Left ventricle myocardium inferior (tissue), 1 donor: ENCODE results near the gene LINGO1. TPM values are rescaled to one million over a fixed set of nuclear protein-coding genes. Genes with fewer than 3 reads are reported as not detected.

Experiments used
- DNase-seq: peaks from one replicate; pipeline ENCODE4 v3.0.0-alpha.2; 2020
- H3K27ac ChIP-seq: fragments of 200-600 bp; replicated peaks from 2 replicates; pipeline ENCODE4 v1.8.0; 2021
- H3K27me3 ChIP-seq: fragments of 200-600 bp; 2 replicates; pipeline ENCODE4 v1.8.0; 2021; ENCODE audit warnings: low read depth
- H3K36me3 ChIP-seq: fragments of 200-600 bp; 2 replicates; pipeline ENCODE4 v1.8.0; 2021
- H3K4me1 ChIP-seq: fragments of 200-600 bp; 2 replicates; pipeline ENCODE4 v1.8.0; 2021
- H3K4me3 ChIP-seq: fragments of 200-600 bp; 2 replicates; pipeline ENCODE4 v1.8.0; 2021; ENCODE audit warnings: mild to moderate bottlenecking, moderate library complexity
- H3K9me3 ChIP-seq: fragments of 200-600 bp; replicated peaks from 2 replicates; pipeline ENCODE4 v1.8.0; 2021
- intact Hi-C: fragments of 100-400 bp; cut with micrococcal nuclease; formaldehyde crosslinking; loops from one replicate; pipeline ENCODE4 v1.11.0; 2022
- total RNA-seq: library from RNA; stranded (reverse); fragmentation: NEBNext Ultra II Directional; extraction: Animal tissue kit (Norgen Biotek cat#: 25700); gene quantifications from one replicate; pipeline ENCODE4 v1.2.1, GENCODE V29; 2021
- TF ChIP-seq, protein P1 (sequence below): fragments of 200-600 bp; IDR thresholded peaks from 2 replicates; pipeline ENCODE4 v1.8.0; 2021; ENCODE audit warnings: antibody characterized with exemption, mild to moderate bottlenecking, borderline replicate concordance
- donor health status: DM: no; HTN: yes; CAD: no; lungs with severe emphysema.

LINGO1 gene
- total RNA-seq, 1 donor from 2014 or later, result 0.96 TPM

DNA sequence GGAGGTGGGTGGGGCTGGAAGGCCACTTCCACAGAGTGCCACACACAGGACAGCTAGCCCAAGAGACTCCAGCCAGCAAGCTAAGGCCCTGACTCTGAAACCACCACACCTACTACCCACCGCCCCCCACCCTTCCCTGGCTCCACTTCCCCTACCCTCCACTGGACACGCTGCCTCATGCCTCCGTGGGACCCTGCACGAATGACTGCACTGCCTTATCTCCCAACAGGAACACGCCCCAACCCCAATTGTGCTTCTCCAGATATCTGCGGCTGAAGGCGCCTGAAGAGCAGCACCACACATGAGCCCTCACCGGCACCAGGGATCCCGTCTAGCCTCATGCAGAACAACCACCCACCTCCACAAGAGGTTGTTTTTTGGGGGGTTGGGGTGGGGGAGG lies 2.7 kb downstream of the LINGO1 start:
- TF ChIP-seq, protein P1, sequence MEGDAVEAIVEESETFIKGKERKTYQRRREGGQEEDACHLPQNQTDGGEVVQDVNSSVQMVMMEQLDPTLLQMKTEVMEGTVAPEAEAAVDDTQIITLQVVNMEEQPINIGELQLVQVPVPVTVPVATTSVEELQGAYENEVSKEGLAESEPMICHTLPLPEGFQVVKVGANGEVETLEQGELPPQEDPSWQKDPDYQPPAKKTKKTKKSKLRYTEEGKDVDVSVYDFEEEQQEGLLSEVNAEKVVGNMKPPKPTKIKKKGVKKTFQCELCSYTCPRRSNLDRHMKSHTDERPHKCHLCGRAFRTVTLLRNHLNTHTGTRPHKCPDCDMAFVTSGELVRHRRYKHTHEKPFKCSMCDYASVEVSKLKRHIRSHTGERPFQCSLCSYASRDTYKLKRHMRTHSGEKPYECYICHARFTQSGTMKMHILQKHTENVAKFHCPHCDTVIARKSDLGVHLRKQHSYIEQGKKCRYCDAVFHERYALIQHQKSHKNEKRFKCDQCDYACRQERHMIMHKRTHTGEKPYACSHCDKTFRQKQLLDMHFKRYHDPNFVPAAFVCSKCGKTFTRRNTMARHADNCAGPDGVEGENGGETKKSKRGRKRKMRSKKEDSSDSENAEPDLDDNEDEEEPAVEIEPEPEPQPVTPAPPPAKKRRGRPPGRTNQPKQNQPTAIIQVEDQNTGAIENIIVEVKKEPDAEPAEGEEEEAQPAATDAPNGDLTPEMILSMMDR, result no peak
- Histone ChIP-seq H3K27me3 (peaks cover 45% of the 10 kb centered on the region), H3K36me3 (no peaks in the 10 kb centered on the region), H3K4me1 (peaks cover 38% of the 10 kb centered on the region), H3K4me3 (no peak overlapping the region), H3K27ac (no peak overlapping the region), H3K9me3 (no peaks in the 10 kb centered on the region)
- DNase-seq, result no peak
- intact Hi-C loops, result no loop called here

DNA sequence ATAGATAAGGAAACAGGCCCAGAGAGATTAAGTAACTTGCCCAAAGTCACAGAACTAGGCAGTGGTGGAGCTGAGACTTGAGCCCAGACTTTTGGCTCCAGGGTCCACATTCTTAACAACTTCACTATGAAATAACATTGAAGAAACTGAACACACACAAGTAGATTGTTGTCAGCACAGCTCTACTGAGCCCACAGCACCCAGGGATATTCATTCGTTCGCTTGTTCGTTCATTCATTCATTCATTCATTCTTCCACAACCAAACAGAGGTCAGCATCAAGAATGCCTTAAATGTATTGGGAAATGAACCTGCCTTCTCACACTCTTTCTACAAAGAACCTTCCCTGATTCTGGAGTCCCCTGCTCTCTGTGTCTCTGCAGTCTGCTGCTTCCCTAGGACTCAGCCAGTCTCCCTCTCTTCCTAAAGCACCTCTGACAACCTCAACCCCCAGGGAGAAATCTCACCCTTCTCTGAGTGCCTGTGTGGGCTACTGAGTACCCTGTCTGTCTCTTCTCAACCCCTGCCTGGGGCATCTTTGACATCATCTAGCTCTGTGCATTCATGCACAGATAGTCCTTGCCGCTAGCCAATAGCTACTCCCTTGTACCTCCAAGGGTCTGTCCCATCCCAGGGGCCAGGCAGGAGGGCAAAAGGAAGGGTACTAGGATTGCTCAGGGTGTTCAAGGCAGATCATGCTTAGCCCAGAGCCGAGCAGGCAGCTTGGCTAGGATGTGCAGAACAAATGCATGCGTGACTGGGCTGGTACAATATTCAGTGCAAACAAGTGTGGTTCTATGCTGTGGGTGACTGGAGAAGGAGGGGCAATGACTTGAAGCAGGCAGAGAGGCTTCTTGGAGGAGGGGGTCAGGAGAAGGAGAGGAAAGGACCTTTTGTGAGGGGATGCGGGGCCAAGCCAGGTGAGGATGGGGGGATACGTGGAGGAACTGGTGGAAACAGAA lies 3.4 kb downstream of the LINGO1 start:
- Histone ChIP-seq H3K27ac (no peak overlapping the region), H3K4me3 (no peak overlapping the region), H3K9me3 (no peaks in the 10 kb centered on the region), H3K27me3 (peaks cover 38% of the 10 kb centered on the region), H3K4me1 (peaks cover 32% of the 10 kb centered on the region), H3K36me3 (no peaks in the 10 kb centered on the region)
- DNase-seq, result no peak
- TF ChIP-seq, protein P1, result no peak
- intact Hi-C loops, result no loop called here

DNA sequence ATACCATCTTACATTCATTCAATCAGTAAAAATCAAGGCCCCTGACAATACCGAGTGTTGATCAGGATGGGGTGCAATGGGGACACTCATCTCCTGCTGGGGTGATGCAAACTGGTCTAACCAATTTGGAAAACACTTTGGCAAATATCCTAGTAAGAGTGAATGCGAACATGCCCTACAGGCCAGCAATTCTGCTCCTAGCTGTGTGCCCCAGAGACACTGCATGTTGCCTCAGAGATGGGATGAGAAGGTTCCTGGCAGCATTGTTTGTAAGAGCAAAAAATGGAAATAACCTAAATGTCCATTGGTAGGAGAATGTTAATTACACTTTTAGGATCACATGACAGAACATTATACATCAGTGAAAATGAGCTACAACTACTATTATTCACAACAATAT lies 4.7 kb downstream of the LINGO1 start:
- no peak overlapping the region for H3K4me3 ChIP-seq
- no peaks in the 10 kb centered on the region for H3K36me3 ChIP-seq
- TF ChIP-seq, protein P1, result no peak
- intact Hi-C loops, result no loop called here
- H3K4me1 ChIP-seq, result peaks cover 19% of the 10 kb centered on the region
- no peak for DNase-seq
- peaks cover 26% of the 10 kb centered on the region for H3K27me3 ChIP-seq
- no peaks in the 10 kb centered on the region for H3K9me3 ChIP-seq
- no peak overlapping the region for H3K27ac ChIP-seq

DNA sequence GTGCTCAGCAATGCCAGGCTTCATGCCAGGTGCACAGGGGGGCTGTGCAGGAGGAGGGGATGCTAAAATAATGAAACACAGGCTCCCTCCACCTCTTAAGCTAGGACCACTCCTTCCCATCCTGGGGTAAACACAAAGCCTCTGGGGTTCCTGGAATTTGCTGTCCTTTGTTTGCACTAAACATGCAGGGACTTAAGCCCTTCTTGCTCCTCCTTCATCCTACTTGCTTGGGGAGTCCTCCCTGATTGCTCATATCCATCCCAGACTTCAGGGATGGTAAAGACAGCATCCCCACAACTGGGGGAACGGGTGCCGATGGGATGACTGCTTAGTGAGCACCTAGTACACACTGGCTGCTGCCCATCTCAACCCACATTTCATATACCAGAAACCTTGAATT lies 5.1 kb downstream of the LINGO1 start:
- H3K4me3 ChIP-seq, result no peak overlapping the region
- no peak overlapping the region for H3K27ac ChIP-seq
- no peak for DNase-seq
- no peaks in the 10 kb centered on the region for H3K36me3 ChIP-seq
- no peaks in the 10 kb centered on the region for H3K9me3 ChIP-seq
- H3K27me3 ChIP-seq, result peaks cover 23% of the 10 kb centered on the region
- intact Hi-C loops, result no loop called here
- peaks cover 16% of the 10 kb centered on the region for H3K4me1 ChIP-seq
- TF ChIP-seq, protein P1, result no peak

DNA sequence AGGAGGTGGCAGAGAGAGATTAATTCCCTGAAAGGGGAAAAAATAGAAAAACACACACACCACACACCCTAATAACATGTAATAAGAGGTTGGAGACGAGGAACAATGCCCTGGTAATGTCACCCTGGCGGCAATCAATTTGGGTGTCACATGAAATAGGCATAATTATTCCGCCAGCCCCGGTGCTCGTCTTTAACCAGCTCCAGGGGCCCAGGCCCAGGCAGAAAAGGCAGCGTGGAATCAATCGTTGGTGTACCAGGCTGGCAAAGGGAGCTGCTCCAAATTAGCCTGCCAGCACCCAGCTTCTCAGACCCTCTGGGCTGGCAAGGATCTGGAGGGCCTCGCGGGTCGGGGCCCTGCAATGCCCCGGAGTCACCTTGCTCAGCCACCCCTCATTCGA lies 5.6 kb downstream of the LINGO1 start:
- no peaks in the 10 kb centered on the region for H3K9me3 ChIP-seq
- H3K27ac ChIP-seq, result no peak overlapping the region
- H3K4me1 ChIP-seq, result peaks cover 15% of the 10 kb centered on the region
- no peaks in the 10 kb centered on the region for H3K36me3 ChIP-seq
- H3K4me3 ChIP-seq, result no peak overlapping the region
- intact Hi-C loops, result no loop called here
- TF ChIP-seq, protein P1, result no peak
- DNase-seq, result no peak
- H3K27me3 ChIP-seq, result peaks cover 20% of the 10 kb centered on the region
